ENCODE results near the gene IFNA21.
"Not testable (repeated sequence)": the region's sequence is repeated elsewhere in the genome, so short reads cannot be mapped to it uniquely, and the experiment has no call there.

The IFNA21 gene

DNA sequence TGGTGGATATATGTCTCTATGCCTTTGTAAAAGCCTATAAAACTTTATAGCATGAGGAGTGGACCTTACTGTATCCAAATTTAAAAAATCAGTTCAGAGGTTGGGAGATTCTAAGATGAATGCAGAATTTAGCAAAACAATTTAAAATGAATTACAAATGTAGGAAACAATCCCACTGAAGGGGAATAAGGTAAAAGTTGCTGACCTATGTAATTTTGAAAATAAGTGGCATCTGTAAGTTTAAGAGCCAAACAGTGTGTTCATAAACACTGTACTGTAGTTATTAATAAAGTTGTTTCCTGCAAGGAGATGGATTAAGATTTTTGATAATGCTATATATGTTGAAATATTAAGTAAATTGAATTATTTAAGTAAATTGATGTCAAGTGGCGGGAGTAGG lies 29.4 kb downstream of the IFNA21 start:
- no peak for DNase-seq

DNA sequence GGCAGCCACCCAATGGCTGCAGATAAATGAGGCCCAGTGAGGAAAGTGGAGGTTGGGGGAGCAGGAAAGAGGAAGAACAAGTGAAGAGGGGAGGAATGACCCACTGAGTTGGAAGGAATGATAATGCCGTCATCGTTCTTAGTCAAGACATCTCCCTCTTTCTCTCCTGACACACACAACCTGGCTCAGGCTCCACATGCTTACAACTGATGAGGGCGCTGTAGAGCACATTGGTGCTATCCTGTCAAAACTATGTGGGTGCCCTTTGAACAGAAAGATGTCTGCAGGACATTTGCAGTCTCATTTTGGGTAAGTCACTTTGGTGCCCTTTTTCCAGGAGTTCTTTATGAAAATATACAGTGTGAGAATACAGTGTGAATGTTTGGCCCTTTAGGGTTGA lies 30.7 kb downstream of the IFNA21 start:
- DNase-seq = no peak

DNA sequence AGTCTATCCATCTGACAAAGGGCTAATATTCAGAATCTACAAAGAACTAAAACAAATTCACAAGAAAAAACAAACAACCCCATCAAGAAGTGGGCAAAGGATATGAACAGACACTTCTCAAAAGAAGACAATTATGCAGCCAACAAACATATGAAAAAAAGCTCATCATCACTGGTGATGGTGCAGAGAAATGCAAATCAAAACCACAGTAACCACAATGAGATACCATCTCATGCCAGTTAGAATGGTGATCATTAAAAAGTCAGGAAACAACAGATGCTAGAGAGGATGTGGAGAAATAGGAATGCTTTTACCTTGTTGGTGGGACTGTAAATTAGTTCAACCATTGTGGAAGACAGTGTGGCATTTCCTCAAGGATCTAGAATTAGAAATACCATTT lies 38.3 kb downstream of the IFNA21 start:
- DNase-seq = not testable (repeated sequence)

DNA sequence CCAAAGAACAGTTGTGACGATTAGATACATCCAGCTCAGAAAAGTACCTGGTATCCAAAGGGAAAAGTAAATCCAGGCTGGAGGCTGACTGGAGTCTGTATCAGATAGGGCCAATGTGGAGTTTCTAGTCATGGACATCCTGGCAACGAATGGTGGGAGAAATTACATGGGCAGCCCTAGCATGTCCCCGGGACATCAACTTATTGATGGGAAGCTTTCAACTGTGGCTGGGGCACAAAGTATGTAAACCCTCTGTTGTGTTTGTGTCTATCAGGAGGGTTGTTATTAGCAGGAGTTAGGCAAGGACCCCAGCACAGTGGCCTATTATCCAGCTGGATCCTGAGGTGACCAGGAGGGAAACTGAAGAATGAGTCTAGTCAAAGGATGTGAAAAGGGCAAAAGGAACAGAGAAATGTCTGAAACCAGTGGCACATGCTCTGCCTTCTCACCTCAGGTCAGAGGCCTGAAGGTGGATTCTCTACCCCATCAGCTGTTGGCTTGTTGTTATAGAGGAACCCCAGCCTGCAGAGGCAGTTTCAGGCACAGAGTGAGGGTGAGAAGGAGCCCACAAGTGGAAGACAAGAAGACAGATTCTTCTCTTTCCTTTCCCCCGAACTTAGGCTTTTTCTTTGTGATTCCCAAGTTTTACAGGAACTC lies 44.7 kb downstream of the IFNA21 start:
- DNase-seq = no peak

DNA sequence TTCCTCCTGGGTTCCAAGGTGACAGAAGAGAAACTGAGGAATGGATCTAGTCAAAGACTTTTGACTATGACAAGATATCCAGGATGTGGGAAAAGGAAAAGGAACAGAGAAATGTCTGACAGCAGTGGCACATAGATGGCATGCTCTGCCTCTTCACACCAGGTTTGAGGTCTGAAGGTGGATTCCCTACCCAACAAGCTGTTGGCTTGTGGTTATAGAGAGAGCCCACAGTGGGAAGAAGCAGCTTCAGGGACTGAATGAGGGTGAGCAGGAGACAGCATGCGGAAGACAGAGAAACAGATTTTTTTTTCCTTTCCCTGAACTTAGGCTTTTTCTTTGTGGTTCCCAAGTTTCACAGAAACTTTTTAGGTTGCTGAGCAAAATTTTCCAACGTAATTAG lies 45.4 kb downstream of the IFNA21 start:
- no peak for DNase-seq

DNA sequence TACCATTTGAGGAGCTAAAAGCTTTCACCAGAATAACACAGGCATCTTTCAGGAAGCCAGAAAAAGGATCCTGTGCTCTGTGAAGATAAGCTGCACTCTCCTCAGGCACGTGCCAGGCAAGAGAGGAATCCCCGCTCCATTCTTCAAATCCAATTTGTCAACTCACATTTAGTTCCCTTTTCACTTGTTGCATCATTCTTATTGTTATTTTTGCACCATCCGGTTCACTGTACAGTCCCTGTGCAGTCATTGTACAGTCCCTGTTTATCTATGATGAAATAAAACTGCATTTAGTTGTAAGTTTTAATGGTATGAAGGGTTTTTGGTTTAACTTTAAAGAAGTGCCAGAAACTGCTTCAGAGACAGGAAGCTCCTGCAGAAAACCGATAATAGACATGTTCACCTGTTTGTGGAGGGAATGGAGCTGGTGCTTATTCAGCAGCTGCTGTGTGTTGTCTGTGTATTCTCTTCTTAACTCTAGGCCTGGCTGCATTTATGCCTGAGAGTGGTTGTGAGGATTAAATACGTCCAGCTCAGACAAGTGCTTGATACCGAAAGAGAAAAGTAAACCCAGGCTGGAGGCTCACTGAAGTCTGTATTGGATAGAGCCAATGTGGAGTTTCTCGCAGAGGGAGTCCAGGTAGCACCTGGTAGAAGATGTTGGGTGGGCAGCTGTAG lies 47.2 kb downstream of the IFNA21 start:
- DNase-seq = no peak
